Measurements from ENCODE around the gene RNPEPL1. TPM values are rescaled to one million over a fixed set of nuclear protein-coding genes. Genes with fewer than 3 reads are reported as not detected.
"Not testable (repeated sequence)": the region's sequence is repeated elsewhere in the genome, so short reads cannot be mapped to it uniquely, and the experiment has no call there.

RNPEPL1 gene
- polyA plus RNA-seq, 2 of the 4 experiments (the other 2 are of a cell fraction) = 9.2 to 26.3 TPM

DNA sequence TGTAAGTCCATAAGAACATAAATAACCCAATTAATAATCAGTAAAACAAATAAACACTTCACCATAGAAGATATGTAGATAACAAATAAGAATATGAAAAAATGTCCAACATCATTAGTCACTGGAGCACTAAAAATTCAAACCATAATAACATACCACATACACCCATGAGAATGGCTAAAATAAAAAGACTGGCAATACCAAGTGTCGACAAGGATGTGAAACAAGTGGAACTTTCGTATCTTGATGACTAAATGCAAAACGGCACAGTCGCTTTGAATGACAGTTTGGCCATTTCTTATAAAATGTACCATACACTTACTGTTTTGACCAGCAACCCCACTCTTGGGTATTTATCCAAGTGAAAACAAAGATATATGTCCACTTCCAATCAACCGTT lies 37.2 kb upstream of the RNPEPL1 start:
- Histone ChIP-seq H3K4me1 (no peaks in the 10 kb centered on the region), H3K27ac (no peak overlapping the region), H3K4me2 (no peak overlapping the region), H3K4me3 (no peak overlapping the region), H3K9me3 (peaks cover 38% of the 10 kb centered on the region)
- ATAC-seq = no peak
- CTCF ChIA-PET = no interaction called here
- no peak for TF ChIP-seq HOXB5 (CRISPR knock-in tag; IDR thresholded peaks at IDR 0.05)
- TF ChIP-seq ZFP36 (IDR thresholded peaks at IDR 0.05; ENCODE audit: borderline replicate concordance, partially characterized antibody) = peak; percentile 66
- POLR2A ChIA-PET = no interaction called here
- FAIRE-seq = no peak
- no peak for DNase-seq (ENCODE audit: low read depth in 1 of 2, low spot score in 1 of 2)
- WGBS (ENCODE audit: missing lambda C conversion rate) = 89% methylated on average over 5 of the region's 5 CpGs

GRCh38 chr2:240532031-240532775 lies 36.1 kb upstream of the RNPEPL1 start:
- CTCF ChIA-PET = no interaction called here

GRCh38 chr2:240538031-240538780 lies 30.1 kb upstream of the RNPEPL1 start:
- H3K4me3 ChIP-seq = no peak overlapping the region
- no peak for FAIRE-seq
- WGBS (ENCODE audit: missing lambda C conversion rate) = 90% methylated on average over 31 of the region's 43 CpGs
- CTCF ChIA-PET = interaction anchor here (0.6 to 1.8 kb wide), 4 partner anchors 24 to 305 kb away, joined by 3 to 6 read pairs (median 4); no protein-coding TSS in a partner anchor
- no peaks in the 10 kb centered on the region for H3K9me3 ChIP-seq
- no peak overlapping the region for H3K27ac ChIP-seq
- POLR2A ChIA-PET = no interaction called here
- no peaks in the 10 kb centered on the region for H3K4me1 ChIP-seq
- H3K4me2 ChIP-seq = no peak overlapping the region
- DNase-seq (ENCODE audit: low read depth in 1 of 2, low spot score in 1 of 2) = no peak
- ATAC-seq = no peak
- TF ChIP-seq E2F6 (IDR thresholded peaks at IDR 0.05; ENCODE audit: borderline replicate concordance, low read depth) (no peak), EP300 (IDR thresholded peaks at IDR 0.05) (no peak), RCOR1 (IDR thresholded peaks at IDR 0.05; ENCODE audit: low read depth, low read length) (no peak), HOXA7 (CRISPR knock-in tag; IDR thresholded peaks at IDR 0.05) (no peak), ZNF302 (CRISPR knock-in tag; IDR thresholded peaks at IDR 0.05) (no peak), JUNB (IDR thresholded peaks at IDR 0.05) (no peak), RNF2 (IDR thresholded peaks at IDR 0.05; ENCODE audit: borderline replicate concordance, low read depth) (no peak), MAZ (IDR thresholded peaks at IDR 0.05; ENCODE audit: borderline replicate concordance, low read depth, low read length) (no peak), REST (IDR thresholded peaks at IDR 0.05) (no peak), CBX2 (IDR thresholded peaks at IDR 0.05; ENCODE audit: borderline replicate concordance, low read depth) (no peak), JUN (IDR thresholded peaks at IDR 0.05) (no peak)
- TF ChIP-seq, protein P1, sequence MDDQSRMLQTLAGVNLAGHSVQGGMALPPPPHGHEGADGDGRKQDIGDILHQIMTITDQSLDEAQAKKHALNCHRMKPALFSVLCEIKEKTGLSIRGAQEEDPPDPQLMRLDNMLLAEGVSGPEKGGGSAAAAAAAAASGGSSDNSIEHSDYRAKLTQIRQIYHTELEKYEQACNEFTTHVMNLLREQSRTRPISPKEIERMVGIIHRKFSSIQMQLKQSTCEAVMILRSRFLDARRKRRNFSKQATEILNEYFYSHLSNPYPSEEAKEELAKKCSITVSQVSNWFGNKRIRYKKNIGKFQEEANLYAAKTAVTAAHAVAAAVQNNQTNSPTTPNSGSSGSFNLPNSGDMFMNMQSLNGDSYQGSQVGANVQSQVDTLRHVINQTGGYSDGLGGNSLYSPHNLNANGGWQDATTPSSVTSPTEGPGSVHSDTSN (IDR thresholded peaks at IDR 0.05) = no peak

More at GRCh38 chr2:240532031-240532775, 36.1 kb upstream of the RNPEPL1 start:
- Histone ChIP-seq H3K27ac (no peak overlapping the region), H3K4me3 (no peak overlapping the region), H3K4me2 (no peak overlapping the region), H3K9me3 (peaks cover 30% of the 10 kb centered on the region), H3K4me1 (no peaks in the 10 kb centered on the region)
- POLR2A ChIA-PET = no interaction called here
- no peak for TF ChIP-seq CEBPB (IDR thresholded peaks at IDR 0.05)
- no peak for TF ChIP-seq HOXB13 (CRISPR knock-in tag; IDR thresholded peaks at IDR 0.05; ENCODE audit: low read depth)
- TF ChIP-seq KDM1A (IDR thresholded peaks at IDR 0.05; ENCODE audit: low read depth) = peak; percentile 10; the same call in 1 of the 2 replicates
- TF ChIP-seq JUN (IDR thresholded peaks at IDR 0.05) = no peak
- no peak for TF ChIP-seq HOXB5 (CRISPR knock-in tag; IDR thresholded peaks at IDR 0.05)
- TF ChIP-seq MAFK (IDR thresholded peaks at IDR 0.05; ENCODE audit: partially characterized antibody) = peak; percentile 30
- no peak for TF ChIP-seq EHF (CRISPR knock-in tag; IDR thresholded peaks at IDR 0.05)
- peak in 1 of 2 experiments; percentile 37 for DNase-seq (ENCODE audit: low read depth in 1 of 2, low spot score in 1 of 2)
- no peak for ATAC-seq
- no peak for FAIRE-seq
- 96% methylated on average over 1 of the region's 1 CpG for WGBS (ENCODE audit: missing lambda C conversion rate)

DNA sequence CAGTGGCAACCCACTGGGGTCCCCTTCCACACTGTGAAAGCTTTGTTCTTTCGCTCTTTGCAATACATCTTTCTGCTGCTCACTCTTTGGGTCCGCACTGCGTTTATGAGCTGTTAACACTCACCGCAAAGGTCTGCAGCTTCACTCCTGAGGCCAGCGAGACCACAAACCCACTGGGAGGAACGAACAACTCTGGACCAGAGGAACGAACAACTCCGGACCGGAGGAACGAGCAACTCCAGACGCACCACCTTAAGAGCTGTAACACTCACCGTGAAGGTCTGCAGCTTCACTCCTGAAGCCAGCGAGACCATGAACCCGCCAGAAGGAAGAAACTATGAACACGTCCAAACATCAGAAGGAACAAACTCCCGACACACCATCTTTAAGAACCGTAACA lies 29.2 kb upstream of the RNPEPL1 start:
- H3K4me2 ChIP-seq; H3K27ac ChIP-seq; DNase-seq (ENCODE audit: low read depth in 1 of 2, low spot score in 1 of 2); H3K4me3 ChIP-seq; H3K9me3 ChIP-seq; POLR2A ChIA-PET; H3K4me1 ChIP-seq; FAIRE-seq; ATAC-seq: not testable (repeated sequence)
- 97% methylated on average over 17 of the region's 17 CpGs for WGBS (ENCODE audit: missing lambda C conversion rate)
- CTCF ChIA-PET = interaction anchor here (0.8 to 1.8 kb wide), 3 partner anchors 25 to 306 kb away, joined by 3 to 6 read pairs (median 4); no protein-coding TSS in a partner anchor

All from A549 (cell line).